ENCODE results near the gene UGDH.
"Not testable (repeated sequence)": the region's sequence is repeated elsewhere in the genome, so short reads cannot be mapped to it uniquely, and the experiment has no call there.

Gene UGDH

GRCh38 chr4:39527296-39528060, at the start of gene UGDH:
UGDH (minus strand) TSS chr4:39527439; CDS start chr4:39521512, 5,927 bp downstream.
- DNase-seq (ENCODE audit: low read depth in 1 of 2, low spot score in 1 of 2): peak; percentile 79 to 85

DNA sequence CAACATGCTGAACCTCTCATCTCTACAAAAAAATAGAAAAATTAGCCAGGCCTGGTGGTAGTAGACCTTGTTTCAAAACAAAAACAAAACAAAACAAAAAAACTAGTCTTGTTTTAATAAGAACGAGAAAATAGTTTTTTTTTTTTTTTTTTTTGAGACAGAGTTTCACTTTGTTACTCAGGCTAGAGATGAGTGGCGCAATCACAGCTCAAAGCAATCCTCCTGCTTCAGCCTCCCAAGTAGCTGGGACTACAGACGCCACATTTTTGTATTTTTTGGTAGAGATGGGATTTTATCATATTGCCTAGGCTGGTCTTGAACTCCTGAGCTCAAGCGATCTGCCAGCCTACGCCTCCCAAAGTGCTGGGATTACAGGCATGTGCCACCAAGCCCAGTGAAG, 47.7 kb upstream of the UGDH start:
- no peak for DNase-seq (ENCODE audit: low read depth in 1 of 2, low spot score in 1 of 2)

- DNase-seq (ENCODE audit: low read depth in 1 of 2, low spot score in 1 of 2): no peak
Measured at GRCh38 chr4:39571504-39571903, 44.3 kb upstream of the UGDH start.

DNA sequence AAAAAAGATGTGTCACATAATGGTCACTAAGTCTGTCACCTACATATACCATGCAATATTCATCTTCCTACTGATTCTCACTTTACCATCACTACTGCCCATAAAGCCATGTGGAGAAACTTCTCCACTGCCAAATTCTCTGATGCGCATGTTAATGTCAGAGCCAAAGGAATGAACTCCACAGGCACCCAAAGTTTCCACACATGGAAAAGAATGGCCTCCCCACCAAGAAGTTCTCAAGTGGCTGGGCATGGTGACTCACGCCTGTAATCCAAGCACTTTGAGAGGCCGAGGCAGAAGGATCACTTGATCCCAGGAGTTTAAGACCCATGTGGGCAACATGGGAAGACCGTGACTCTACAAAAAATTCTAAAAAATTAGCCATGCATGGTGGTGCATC, 43.8 kb upstream of the UGDH start:
- DNase-seq (ENCODE audit: low read depth in 1 of 2, low spot score in 1 of 2): no peak

DNA sequence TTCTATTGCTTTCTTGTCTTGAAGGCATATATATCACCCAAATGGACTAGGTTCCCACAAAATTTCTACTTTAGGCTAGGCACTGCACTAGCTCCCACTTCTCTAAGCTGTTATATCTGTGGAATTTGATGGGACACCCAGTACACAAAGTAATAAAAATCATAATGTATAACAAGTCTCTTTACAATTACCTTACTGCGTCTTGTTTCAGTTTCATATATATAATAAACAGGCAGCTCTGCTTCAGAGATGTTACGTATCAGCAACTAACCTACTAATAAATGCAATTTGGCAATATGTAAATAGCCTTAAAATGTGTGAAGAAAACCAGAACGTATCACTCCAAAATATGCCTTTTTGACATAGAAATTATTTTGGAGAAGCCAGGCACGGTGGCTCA, 42.0 kb upstream of the UGDH start:
- no peak for DNase-seq (ENCODE audit: low read depth in 1 of 2, low spot score in 1 of 2)

- DNase-seq (ENCODE audit: low read depth in 1 of 2, low spot score in 1 of 2): no peak
Measured at GRCh38 chr4:39568805-39569204, 41.6 kb upstream of the UGDH start.

DNA sequence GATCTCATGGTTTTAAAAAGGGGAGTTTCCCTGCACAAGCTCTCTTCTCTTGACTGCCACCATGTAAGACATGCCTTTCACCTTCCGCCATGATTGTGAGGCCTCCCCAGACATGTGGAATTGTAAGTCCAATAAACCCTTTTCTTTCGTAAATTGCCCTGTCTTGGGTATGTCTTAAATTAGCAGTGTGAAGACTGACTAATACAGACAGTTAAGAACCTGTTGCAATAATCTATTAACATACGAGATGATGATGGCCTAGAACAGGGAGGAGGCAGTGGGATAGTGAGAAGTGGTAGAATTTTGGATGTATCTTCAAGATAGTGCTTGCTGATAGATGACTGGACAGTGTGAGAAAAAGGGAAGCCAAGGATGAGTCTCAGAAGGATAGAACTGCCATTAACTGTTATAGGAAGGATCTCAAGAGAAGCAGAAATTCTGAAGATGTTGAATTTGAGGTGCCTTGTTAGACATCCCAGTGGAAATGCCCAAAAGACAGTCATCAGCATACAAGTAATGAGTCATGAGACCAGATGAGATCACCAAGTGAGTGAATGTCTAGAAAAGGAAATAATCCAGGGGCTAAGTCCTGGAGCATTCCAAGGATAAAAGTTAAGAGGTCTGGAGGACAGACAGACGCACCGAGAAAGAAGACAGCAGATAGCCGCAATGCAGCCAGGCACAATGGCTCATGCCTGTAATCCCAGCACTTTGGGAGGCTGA, 38.8 kb upstream of the UGDH start:
- DNase-seq (ENCODE audit: low read depth in 1 of 2, low spot score in 1 of 2): no peak

DNA sequence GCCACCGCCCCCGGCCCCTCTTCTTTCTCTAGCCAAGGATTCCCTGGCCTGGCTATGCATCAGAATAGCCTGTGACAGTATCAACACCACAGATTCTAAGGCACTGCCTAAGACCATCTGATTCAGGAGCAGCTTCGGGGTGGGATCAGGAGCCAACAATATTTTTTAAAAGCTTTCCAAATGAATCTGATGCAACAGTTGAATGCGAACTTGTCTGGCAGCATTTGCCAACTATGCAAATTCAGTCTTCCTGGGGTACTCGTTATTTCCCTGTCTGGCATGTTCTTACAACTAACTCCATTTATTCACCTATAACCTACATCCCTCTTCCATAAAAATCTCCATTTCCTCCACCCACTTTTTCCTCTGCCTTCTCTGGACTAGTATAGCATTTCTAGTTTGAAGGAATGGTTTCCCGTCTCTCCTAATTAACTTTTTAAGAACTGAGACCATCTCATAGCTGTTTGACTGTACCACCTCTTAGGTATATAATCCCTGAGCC, 36.2 kb upstream of the UGDH start:
- no peak for DNase-seq (ENCODE audit: low read depth in 1 of 2, low spot score in 1 of 2)

GRCh38 chr4:39562792-39563191, 35.6 kb upstream of the UGDH start:
- no peak for DNase-seq (ENCODE audit: low read depth in 1 of 2, low spot score in 1 of 2)

DNA sequence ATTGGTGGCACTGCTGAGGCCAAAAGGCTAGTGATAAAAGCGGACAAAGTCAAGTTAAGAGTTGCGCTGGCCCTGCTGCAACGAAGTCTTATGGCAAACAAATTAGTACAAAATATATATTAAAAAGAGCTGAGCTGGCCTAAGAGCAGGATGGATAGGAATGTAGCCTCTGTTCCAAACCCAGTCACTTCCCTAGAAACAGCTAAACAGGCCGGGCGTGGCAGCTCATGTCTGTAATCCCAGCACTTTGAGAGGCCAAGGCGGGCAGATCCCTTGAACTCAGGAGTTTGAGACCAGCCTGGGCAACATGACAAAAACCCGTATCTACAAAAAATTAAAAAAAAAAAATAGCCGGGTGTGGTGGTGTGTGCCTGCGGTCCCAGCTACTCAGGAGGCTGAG, 32.4 kb upstream of the UGDH start:
- no peak for DNase-seq (ENCODE audit: low read depth in 1 of 2, low spot score in 1 of 2)

DNA sequence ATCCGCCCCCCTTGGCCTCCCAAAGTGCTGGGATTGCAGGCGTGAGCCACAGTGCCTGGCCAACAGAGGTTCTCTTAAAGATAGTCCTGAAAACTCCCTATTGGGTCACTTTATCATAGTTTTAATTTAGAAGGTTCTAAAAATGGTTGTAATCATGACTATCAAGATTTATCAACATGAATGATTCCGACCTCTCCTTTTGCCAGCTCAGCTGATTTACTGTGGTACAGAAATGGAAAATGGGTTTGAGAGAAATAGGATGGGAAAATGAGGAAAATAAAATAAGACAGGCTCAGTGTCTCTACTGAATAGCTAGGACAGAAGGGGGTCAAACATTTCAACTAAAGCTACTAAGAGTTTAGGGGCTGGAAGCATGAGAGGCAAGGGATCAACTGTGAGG, 28.2 kb upstream of the UGDH start:
- DNase-seq (ENCODE audit: low read depth in 1 of 2, low spot score in 1 of 2): no peak

GRCh38 chr4:39548425-39549067, 21.3 kb upstream of the UGDH start:
- no peak for DNase-seq (ENCODE audit: low read depth in 1 of 2, low spot score in 1 of 2)

DNA sequence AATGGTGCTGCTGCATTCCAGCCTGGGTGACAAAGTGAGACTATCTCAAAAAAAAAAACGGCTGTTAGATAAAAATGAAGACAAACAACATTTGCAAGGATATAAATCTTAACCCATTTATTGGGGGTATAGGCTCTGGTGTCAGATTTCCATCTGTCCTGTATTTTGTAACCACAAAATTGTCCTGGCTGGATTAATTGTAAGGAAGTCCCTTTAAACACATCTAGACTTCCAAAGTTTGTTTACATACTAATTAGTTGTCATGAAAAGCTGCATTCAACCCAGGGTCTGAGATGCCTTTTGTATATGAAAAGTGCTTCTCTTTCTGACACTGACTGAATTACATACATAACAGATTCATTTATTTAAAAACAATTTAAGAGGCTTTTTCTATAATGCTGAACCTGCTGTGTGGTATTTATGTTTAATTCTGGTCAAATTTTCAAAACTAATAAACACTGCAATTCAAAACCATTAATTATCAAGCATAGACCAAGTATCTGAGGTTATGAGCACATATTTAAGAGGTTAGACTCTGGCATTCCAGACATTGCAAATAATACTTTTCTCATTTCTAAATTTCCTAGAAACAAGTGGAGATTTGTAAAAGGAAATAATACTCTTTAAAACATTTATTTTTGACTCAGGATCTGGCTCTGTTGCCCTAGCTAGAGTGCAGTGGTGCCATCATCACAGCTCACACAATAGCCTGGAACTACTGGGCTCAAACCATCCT, 17.5 kb upstream of the UGDH start:
- DNase-seq (ENCODE audit: low read depth in 1 of 2, low spot score in 1 of 2): no peak

DNA sequence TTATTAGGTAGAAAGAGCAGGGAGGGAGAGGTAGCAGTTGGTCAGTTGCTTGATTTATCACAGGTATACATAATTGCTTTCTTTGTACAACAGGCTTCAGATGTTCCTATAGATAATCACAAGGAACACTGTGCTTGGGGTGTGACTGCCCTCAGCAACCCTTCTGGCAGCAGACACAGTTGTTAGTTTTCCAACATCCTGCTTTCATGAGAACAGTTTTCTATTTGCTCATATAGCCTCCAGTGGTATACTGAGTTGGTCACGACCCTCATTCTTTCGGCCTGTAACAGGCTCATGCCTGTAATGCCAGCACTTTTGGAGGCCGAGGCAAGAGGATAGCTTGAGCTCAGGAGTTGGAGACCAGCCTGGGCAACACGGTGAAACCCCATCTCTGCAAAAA, 16.8 kb upstream of the UGDH start:
- DNase-seq (ENCODE audit: low read depth in 1 of 2, low spot score in 1 of 2): not testable (repeated sequence)

- no peak for DNase-seq (ENCODE audit: low read depth in 1 of 2, low spot score in 1 of 2)
Measured at GRCh38 chr4:39543034-39543433, 15.8 kb upstream of the UGDH start.

DNA sequence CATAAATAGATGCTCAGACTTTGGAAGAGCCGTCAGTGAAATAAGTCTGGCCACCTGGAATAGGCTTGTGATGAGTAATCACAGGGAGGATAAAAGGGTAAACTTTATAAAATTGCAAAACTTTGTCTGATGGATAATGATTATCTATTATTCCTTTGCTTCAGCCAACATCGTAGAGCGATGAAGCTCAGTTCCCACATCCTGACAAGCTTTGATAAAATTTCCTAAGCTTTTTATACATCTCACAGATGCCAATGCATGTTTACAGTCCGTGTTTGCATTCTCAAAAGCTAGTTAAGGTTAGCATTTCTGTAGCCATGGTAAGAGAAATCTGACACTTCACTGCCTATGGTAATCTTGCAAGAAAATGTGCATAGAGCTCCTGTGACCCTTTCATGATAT, 15.4 kb upstream of the UGDH start:
- no peak for DNase-seq (ENCODE audit: low read depth in 1 of 2, low spot score in 1 of 2)

- no peak for DNase-seq (ENCODE audit: low read depth in 1 of 2, low spot score in 1 of 2)
Measured at GRCh38 chr4:39541987-39542610, 14.9 kb upstream of the UGDH start.

DNA sequence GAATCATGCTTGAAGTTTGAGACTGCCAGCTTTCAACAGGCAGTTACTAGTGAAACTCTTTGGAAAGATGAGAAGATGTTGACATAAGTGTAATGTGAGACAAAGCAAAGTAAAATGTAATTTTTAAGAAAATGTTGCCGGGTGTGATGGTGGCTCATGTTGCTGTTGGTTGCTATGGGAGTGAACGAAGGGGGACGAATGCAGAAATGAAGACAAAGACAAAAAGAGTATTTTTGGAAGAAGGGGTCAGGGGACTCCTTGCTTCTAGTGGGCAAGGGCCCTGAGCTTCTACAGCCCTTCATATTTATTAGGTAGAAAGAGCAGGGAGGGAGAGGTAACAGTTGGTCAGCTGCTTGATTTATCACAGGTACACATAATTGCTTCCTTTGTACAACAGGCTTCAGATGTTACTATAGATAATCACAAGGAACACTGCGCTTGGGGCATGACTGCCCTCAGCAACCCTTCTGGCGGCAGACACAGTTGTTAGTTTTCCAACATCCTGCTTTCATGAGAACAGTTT, 11.9 kb upstream of the UGDH start:
- DNase-seq (ENCODE audit: low read depth in 1 of 2, low spot score in 1 of 2): no peak

DNA sequence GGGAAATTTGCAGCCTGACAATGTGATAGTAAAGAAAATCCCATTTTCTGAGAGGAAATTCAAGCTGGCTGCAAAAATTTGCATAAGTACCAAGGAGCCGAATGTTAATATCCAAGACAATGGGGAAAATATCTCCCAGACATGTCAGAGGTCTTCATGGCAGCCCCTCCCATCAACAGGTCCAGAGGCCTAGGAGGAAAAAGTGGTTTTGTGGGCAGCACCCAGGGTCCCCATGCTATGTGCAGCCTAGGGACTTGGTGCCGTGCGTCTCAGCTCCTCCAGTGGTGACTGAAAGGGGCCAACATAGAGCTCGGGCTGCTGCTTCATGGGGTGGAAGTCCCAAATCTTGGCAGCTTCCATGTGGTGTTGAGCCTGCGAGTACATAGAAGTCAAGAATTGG, 6.3 kb upstream of the UGDH start:
- no peak for DNase-seq (ENCODE audit: low read depth in 1 of 2, low spot score in 1 of 2)

DNA sequence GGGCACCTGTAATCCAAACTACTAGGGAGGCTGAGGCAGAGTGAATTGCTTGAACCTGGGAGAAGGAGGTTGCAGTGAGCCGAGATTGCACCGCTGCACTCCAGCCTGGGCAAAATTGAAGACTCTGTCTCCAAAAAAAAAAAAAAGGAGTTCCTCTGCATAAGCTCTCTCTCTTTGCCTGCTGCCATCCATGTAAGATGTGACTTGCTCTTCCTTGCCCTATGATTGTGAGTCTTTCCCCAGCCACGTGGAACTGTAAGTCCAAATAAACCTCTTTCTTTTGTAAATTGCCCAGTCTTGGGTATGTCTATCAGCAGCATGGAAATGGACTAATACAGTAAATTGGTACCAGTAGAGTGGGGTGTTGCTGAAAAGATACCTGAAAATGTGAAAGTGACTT, 5.0 kb upstream of the UGDH start:
- not testable (repeated sequence) for DNase-seq (ENCODE audit: low read depth in 1 of 2, low spot score in 1 of 2)

GRCh38 chr4:39530682-39531081, 3.4 kb upstream of the UGDH start:
- no peak for DNase-seq (ENCODE audit: low read depth in 1 of 2, low spot score in 1 of 2)

Measured in activated T-helper 1 cell treated with anti-CD3 and anti-CD28 coated beads, Interleukin-2, amount 50 U/mL, for 16 hours (primary cell).